H1 (cell line): ENCODE data around the gene LTBP1. TPM values are rescaled to one million over a fixed set of nuclear protein-coding genes. Genes with fewer than 3 reads are reported as not detected.

Experiments
- BACH1 ChIP-seq: IDR thresholded peaks from 2 replicates; pipeline ENCODE4 v1.6.1; 2012; ENCODE audit warnings: low read length, improper control_type of control experiment
- CHD2 ChIP-seq: IDR thresholded peaks from 2 replicates; pipeline ENCODE4 v1.6.1; 2012; ENCODE audit warnings: low read length, improper control_type of control experiment
- FOSL1 ChIP-seq: IDR thresholded peaks from 2 replicates; pipeline ENCODE4 v1.6.1; 2011; ENCODE audit warnings: mild to moderate bottlenecking, low read depth, low read length, moderate library complexity; ENCODE audit not compliant: insufficient read depth
- polyA plus RNA-seq, 7 experiments: library from polyadenylated mRNA; depleted of rRNA in 3 of 7; stranded (reverse) in 5 of 7; unstranded in 2 of 7; fragments of >200 nt in 5 of 7; fragments of 200-250 nt in 2 of 7; gene quantifications; 1 replicate in 5 of 7; 2 replicates in 1 of 7; 4 replicates in 1 of 7; pipeline versions ENCODE4 v1.2.1 to v1.2.3, GENCODE V29; 2011 to 2013; ENCODE audit warnings: missing spikeins in 2 of 7, mixed read lengths in 2 of 7
- total RNA-seq: library from RNA; stranded (reverse); fragmentation: NEBNext Ultra II Directional; extraction: Animal tissue kit (Norgen Biotek cat#: 25700); gene quantifications from 2 replicates; pipeline ENCODE4 v1.2.1, GENCODE V29; 2021

The LTBP1 gene
- total and polyA plus RNA-seq, 2 of the 8 experiments (the other 6 are each of a cell fraction or from before 2014, with no cell fraction given), result 15.4 to 24.7 TPM

DNA sequence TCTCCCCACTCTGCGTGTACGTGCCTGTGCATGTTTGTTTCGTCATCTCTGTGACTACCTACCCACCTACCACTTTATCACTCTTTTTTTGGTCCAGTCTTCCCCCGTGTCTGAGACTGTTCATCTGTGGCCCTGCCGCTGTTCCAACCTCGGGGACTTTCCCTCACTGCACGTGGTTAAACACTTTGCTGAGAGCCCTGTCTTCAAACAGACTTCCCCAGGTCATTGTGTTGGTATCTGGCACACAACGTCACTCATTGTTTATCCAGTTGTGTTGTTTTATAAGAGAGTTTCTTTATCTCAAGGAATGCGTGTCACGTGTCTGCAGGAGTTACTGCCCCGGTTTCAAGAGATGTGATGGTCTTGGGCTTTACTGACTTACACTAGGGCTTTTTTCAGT is 267.7 kb downstream of the LTBP1 start (continued):
- TF ChIP-seq BACH1 (no peak), CHD2 (no peak), FOSL1 (no peak)
